T-helper 2 cell (primary cell): Measurements from ENCODE around the gene HSPA4L.

Experiments used
- DNase-seq, 5 experiments: peaks; one replicate each; pipeline versions ENCODE4 v3.0.0 to v3.0.0-alpha.2; 2012 to 2022

Gene HSPA4L

GRCh38 chr4:127783955-127784770, 2.0 kb downstream of the HSPA4L start:
- no peak for DNase-seq

GRCh38 chr4:127788517-127788916, 6.4 kb downstream of the HSPA4L start:
- no peak for DNase-seq

GRCh38 chr4:127791391-127791790, 9.3 kb downstream of the HSPA4L start:
- DNase-seq, result no peak

- DNase-seq, result no peak
Measured at GRCh38 chr4:127793528-127793927, 11.4 kb downstream of the HSPA4L start.

GRCh38 chr4:127799711-127800110, 17.6 kb downstream of the HSPA4L start:
- DNase-seq, result no peak

- no peak for DNase-seq
Measured at GRCh38 chr4:127809173-127809800, 27.2 kb downstream of the HSPA4L start.

GRCh38 chr4:127810551-127810950, 28.4 kb downstream of the HSPA4L start:
- no peak for DNase-seq

GRCh38 chr4:127822430-127822829, 40.3 kb downstream of the HSPA4L start:
- no peak for DNase-seq

GRCh38 chr4:127828121-127828520, 46.0 kb downstream of the HSPA4L start:
- DNase-seq, result no peak

GRCh38 chr4:127829014-127829413, 46.9 kb downstream of the HSPA4L start:
- no peak for DNase-seq

GRCh38 chr4:127832585-127832984, 50.5 kb downstream of the HSPA4L start:
- DNase-seq, result no peak

GRCh38 chr4:127843704-127844600, 61.8 kb downstream of the HSPA4L start:
- DNase-seq, result no peak

GRCh38 chr4:127844601-127845116, 62.5 kb downstream of the HSPA4L start:
- no peak for DNase-seq

GRCh38 chr4:127846061-127846460, 63.9 kb downstream of the HSPA4L start:
- no peak for DNase-seq

- DNase-seq, result no peak
Measured at GRCh38 chr4:127846765-127847164, 64.6 kb downstream of the HSPA4L start.

GRCh38 chr4:127849505-127850234, 67.5 kb downstream of the HSPA4L start:
- DNase-seq, result no peak

GRCh38 chr4:127852661-127853060, 70.5 kb downstream of the HSPA4L start:
- no peak for DNase-seq

GRCh38 chr4:127856196-127856812, 74.2 kb downstream of the HSPA4L start:
- DNase-seq, result no peak

- no peak for DNase-seq
Measured at GRCh38 chr4:127856813-127857447, 74.8 kb downstream of the HSPA4L start.

GRCh38 chr4:127857641-127858040, 75.5 kb downstream of the HSPA4L start:
- no peak for DNase-seq

- DNase-seq, result peak in 1 of 5 experiments; percentile 49
Measured at GRCh38 chr4:127868196-127868595, 86.1 kb downstream of the HSPA4L start.
